Colonic mucosa (tissue), 4 donors: ENCODE measurements around the gene GPR31. TPM values are rescaled to one million over a fixed set of nuclear protein-coding genes. Genes with fewer than 3 reads are reported as not detected.

Source experiments
- DNase-seq: peaks from one replicate; pipeline ENCODE4 v3.0.0-alpha.2; 2020
- H3K27ac ChIP-seq: fragments of 200-600 bp; one replicate; pipeline ENCODE4 v1.8.0; 2021
- H3K27me3 ChIP-seq: fragments of 200-600 bp; one replicate; pipeline ENCODE4 v1.8.0; 2021
- H3K36me3 ChIP-seq: fragments of 200-600 bp; one replicate; pipeline ENCODE4 v1.8.0; 2021
- H3K4me1 ChIP-seq: fragments of 200-600 bp; one replicate; pipeline ENCODE4 v1.8.0; 2021; ENCODE audit warnings: mild to moderate bottlenecking
- H3K4me3 ChIP-seq: fragments of 200-600 bp; one replicate; pipeline ENCODE4 v1.8.0; 2021
- H3K9ac ChIP-seq, 2 donors: one replicate each; pipeline ENCODE4 v1.7.0; 2013; ENCODE audit warnings: control low read depth in 2 of 2, low read depth in 2 of 2, low read length in 2 of 2
- H3K9me3 ChIP-seq: fragments of 200-600 bp; one replicate; pipeline ENCODE4 v1.8.0; 2021
- CTCF ChIP-seq: fragments of 200-600 bp; IDR thresholded peaks from one replicate; pipeline ENCODE4 v1.8.0; 2022; ENCODE audit warnings: antibody characterized with exemption, mild to moderate bottlenecking
- intact Hi-C: fragments of 100-400 bp; cut with DNase I; formaldehyde crosslinking; loops from one replicate; pipeline ENCODE4 v1.14.1; 2022
- total RNA-seq, 2 donors: library from RNA; stranded (reverse); fragmentation: NEBNext Ultra II Directional in 1 of 2; extraction: Animal tissue kit (Norgen Biotek cat#: 25700) in 1 of 2; gene quantifications; one replicate each; pipeline ENCODE4 v1.2.1, GENCODE V29; 2021
- donor health status: healthy.
- donor health status: DM: no; HTN: no; CAD: no.
- donor health status: DM: no; HTN: no; CAD: no.

The GPR31 gene
- total RNA-seq, 2 donors from 2014 or later = not detected

GRCh38 chr6:167139761-167140160, 18.0 kb downstream of the GPR31 start:
- Histone ChIP-seq H3K36me3 (no peaks in the 10 kb centered on the region), H3K9ac (no peak overlapping the region), H3K4me3 (no peak overlapping the region), H3K4me1 (peaks cover 5% of the 10 kb centered on the region), H3K27ac (no peak overlapping the region), H3K9me3 (no peaks in the 10 kb centered on the region), H3K27me3 (no peaks in the 10 kb centered on the region)
- no peak for TF ChIP-seq CTCF
- intact Hi-C loops = loop anchor here (5.0 kb wide), 2 partner anchors 142 to 362 kb away; partner anchors contain the start of gene CEP43
- DNase-seq = no peak

- no peak overlapping the region for H3K4me3 ChIP-seq
- DNase-seq = no peak
- H3K9me3 ChIP-seq = no peaks in the 10 kb centered on the region
- no peak overlapping the region for H3K9ac ChIP-seq
- intact Hi-C loops = no loop called here
- TF ChIP-seq CTCF = no peak
- H3K4me1 ChIP-seq = peaks cover 5% of the 10 kb centered on the region
- H3K27ac ChIP-seq = no peak overlapping the region
- no peaks in the 10 kb centered on the region for H3K27me3 ChIP-seq
- H3K36me3 ChIP-seq = no peaks in the 10 kb centered on the region
Observed at GRCh38 chr6:167137881-167138280, 19.9 kb downstream of the GPR31 start.

GRCh38 chr6:167137081-167137480, 20.7 kb downstream of the GPR31 start:
- Histone ChIP-seq H3K9me3 (no peaks in the 10 kb centered on the region), H3K9ac (no peak overlapping the region), H3K27ac (no peak overlapping the region), H3K4me3 (no peak overlapping the region), H3K4me1 (peaks cover 5% of the 10 kb centered on the region), H3K27me3 (no peaks in the 10 kb centered on the region), H3K36me3 (no peaks in the 10 kb centered on the region)
- TF ChIP-seq CTCF = no peak
- no peak for DNase-seq
- intact Hi-C loops = no loop called here

GRCh38 chr6:167136376-167136775, 21.4 kb downstream of the GPR31 start:
- no peak for TF ChIP-seq CTCF
- Histone ChIP-seq H3K9me3 (no peaks in the 10 kb centered on the region), H3K36me3 (no peaks in the 10 kb centered on the region), H3K9ac (no peak overlapping the region), H3K4me1 (peaks cover 5% of the 10 kb centered on the region), H3K27me3 (no peaks in the 10 kb centered on the region), H3K27ac (no peak overlapping the region), H3K4me3 (no peak overlapping the region)
- intact Hi-C loops = no loop called here
- no peak for DNase-seq

GRCh38 chr6:167134448-167135328, 23.1 kb downstream of the GPR31 start:
- Histone ChIP-seq H3K36me3 (no peaks in the 10 kb centered on the region), H3K4me1 (no peaks in the 10 kb centered on the region), H3K27ac (no peak overlapping the region), H3K4me3 (no peak overlapping the region), H3K9me3 (no peaks in the 10 kb centered on the region), H3K9ac (no peak overlapping the region), H3K27me3 (no peaks in the 10 kb centered on the region)
- TF ChIP-seq CTCF = no peak
- DNase-seq = no peak
- intact Hi-C loops = no loop called here
